Effector memory CD8-positive, alpha-beta T cell (primary cell): ENCODE data around the gene SEC22A.

Experiments
- ATAC-seq: fragments of 150-1000 bp; cut with Tn5 transposase; replicated peaks from 2 replicates; pipeline ENCODE4 v1.10.0; 2021; ENCODE audit warnings: mild to moderate bottlenecking, moderate library complexity
- DNase-seq, 3 experiments: peaks; one replicate each; pipeline ENCODE4 v3.0.0; 2021
- H3K27ac Mint-ChIP-seq, 2 donors: one replicate each; pipeline ENCODE4 v1.8.0; 2022; ENCODE audit warnings: mild to moderate bottlenecking in 2 of 2, mixed read lengths in 2 of 2, moderate library complexity in 2 of 2
- H3K27me3 Mint-ChIP-seq, 2 donors: one replicate each; pipeline ENCODE4 v1.8.0; 2022; ENCODE audit warnings: mixed read lengths in 2 of 2
- H3K36me3 Mint-ChIP-seq: one replicate; pipeline ENCODE4 v1.8.0; 2022; ENCODE audit warnings: mild to moderate bottlenecking, moderate library complexity, mixed read lengths; ENCODE audit not compliant: insufficient read depth
- H3K4me1 Mint-ChIP-seq, 2 donors: one replicate each; pipeline ENCODE4 v1.8.0; 2022; ENCODE audit warnings: low read depth in 2 of 2, mixed read lengths in 2 of 2
- H3K4me3 Mint-ChIP-seq, 2 donors: one replicate each; pipeline ENCODE4 v1.8.0; 2022; ENCODE audit warnings: mild to moderate bottlenecking in 2 of 2, mixed read lengths in 2 of 2, moderate library complexity in 2 of 2
- H3K9me3 Mint-ChIP-seq, 2 donors: one replicate each; pipeline ENCODE4 v1.8.0; 2022; ENCODE audit warnings: mixed read lengths in 2 of 2

SEC22A gene

DNA sequence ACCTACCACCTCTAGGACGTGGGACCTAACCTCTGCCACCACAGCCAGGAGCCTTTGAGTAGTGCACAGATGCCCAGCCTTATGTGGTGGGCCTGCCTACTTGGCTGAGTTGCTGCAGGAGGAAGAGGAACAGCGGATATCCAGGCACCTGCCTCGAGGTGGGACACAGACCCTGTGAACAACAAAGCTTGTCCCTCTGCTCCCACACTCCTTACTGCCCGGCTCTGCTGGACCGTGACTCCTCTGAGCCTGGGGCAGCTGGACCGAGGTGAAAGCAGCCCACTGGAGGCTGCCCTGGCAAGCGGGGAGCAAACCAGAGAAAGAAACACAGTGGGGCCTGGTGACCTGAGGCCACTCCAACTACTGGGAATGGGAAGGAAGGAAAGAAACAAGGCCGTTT lies 97.8 kb downstream of the SEC22A start:
- Mint-ChIP-seq H3K27ac (no peak overlapping the region), H3K27me3 (peaks cover 22 to 61% of the 10 kb centered on the region in 2 donors), H3K4me1 (peaks cover 0 to 3% of the 10 kb centered on the region in 2 donors), H3K9me3 (no peaks in the 10 kb centered on the region), H3K4me3 (no peak overlapping the region), H3K36me3 (no peaks in the 10 kb centered on the region)
- ATAC-seq (no peak), DNase-seq (no peak)

DNA sequence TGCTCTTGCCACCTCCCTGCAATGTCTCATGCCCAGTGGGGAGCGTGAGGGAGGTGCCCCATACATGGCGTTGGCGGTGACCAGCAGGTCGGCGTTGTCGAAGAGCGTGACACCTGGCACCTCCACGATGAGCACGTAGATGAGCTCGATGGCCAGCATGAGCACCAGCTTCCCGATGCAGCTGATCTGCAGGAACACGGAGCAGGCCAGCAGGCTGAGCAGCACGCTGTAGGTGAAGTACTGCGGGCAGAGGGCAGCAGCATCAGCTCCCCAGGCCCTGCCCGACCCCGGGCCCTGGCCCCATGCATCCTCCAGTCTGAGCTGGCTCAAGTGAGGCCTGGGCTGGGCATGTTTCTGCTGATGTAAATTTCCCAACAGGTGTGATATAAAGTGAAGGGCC lies 98.3 kb downstream of the SEC22A start:
- H3K27me3 Mint-ChIP-seq = peaks cover 20 to 59% of the 10 kb centered on the region in 2 donors
- H3K4me1 Mint-ChIP-seq = peaks cover 0 to 3% of the 10 kb centered on the region in 2 donors
- no peak for DNase-seq
- no peaks in the 10 kb centered on the region for H3K9me3 Mint-ChIP-seq
- no peak for ATAC-seq
- no peak overlapping the region for H3K4me3 Mint-ChIP-seq
- H3K27ac Mint-ChIP-seq = no peak overlapping the region
- no peaks in the 10 kb centered on the region for H3K36me3 Mint-ChIP-seq

DNA sequence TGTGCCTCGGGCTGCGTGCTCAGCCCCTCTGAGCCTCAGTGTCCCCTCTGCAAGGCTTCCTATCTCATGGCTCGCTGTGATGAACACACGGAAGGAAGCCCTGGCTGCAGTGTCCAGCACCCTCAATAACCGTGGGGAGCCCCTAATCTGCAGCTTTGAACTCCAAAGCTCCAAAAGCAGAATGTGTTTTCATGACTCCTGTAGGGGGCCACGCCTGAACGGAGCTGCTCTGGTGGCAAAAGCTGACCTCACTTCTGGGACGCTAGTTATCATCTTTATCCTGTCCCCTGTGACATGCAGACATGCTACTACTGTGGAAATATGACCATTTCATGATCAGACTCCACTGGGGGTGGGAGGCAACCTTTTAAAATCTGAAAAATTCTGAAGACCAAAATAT lies 98.8 kb downstream of the SEC22A start:
- ATAC-seq = no peak
- Mint-ChIP-seq H3K4me1 (peaks cover 0 to 3% of the 10 kb centered on the region in 2 donors), H3K36me3 (no peaks in the 10 kb centered on the region)

DNA sequence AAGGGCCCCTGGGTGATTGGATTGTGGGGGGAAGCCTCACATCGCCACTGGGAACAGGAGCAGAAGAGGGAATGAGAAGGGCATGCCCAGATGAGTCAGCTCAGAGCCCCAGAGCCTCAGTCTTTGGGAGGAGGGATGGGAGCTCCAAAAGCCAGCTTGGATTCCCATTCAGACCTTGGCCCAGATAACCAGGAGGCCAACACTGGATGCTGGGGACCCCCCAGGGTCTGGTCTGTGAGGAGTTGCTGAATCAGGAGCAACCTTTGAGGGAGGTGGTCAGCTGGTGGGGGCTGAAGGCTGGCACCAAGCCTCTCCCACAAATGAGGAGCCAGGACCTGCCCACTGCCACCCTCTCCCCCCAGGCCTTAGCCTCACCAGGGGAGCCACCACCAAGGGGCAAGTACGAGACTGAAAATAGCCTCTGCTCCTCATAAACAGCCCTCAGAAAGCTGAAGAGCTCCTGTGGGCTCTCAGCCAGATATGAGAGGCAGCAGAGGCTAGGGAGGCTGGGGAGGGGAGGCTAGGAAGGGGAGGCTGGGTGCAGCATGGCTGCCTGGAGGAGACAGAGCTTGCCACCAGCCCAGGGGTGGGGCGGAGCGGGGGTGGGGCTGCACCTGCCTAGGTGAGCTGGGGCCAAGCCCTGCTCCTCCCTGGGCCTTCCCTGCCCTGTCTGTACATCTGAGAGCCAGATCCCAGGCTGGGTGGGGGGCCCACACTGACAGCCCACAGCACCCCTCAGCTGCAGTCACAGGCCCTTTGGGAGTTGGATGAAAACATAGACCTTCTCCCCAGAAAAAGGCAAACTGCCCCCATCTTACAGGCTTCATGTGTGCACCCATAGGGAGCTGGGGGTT lies 99.8 kb downstream of the SEC22A start:
- DNase-seq = no peak
- ATAC-seq = no peak
- no peak overlapping the region for H3K27ac Mint-ChIP-seq
- no peaks in the 10 kb centered on the region for H3K36me3 Mint-ChIP-seq
- peaks cover 13 to 44% of the 10 kb centered on the region in 2 donors for H3K27me3 Mint-ChIP-seq
- H3K4me3 Mint-ChIP-seq = no peak overlapping the region
- peaks cover 0 to 3% of the 10 kb centered on the region in 2 donors for H3K4me1 Mint-ChIP-seq
- no peaks in the 10 kb centered on the region for H3K9me3 Mint-ChIP-seq

More for the DNA sequence above, 98.8 kb downstream of the SEC22A start:
- Mint-ChIP-seq H3K9me3 (no peaks in the 10 kb centered on the region), H3K4me3 (no peak overlapping the region), H3K27me3 (peaks cover 19 to 53% of the 10 kb centered on the region in 2 donors), H3K27ac (no peak overlapping the region)
- DNase-seq = no peak

DNA sequence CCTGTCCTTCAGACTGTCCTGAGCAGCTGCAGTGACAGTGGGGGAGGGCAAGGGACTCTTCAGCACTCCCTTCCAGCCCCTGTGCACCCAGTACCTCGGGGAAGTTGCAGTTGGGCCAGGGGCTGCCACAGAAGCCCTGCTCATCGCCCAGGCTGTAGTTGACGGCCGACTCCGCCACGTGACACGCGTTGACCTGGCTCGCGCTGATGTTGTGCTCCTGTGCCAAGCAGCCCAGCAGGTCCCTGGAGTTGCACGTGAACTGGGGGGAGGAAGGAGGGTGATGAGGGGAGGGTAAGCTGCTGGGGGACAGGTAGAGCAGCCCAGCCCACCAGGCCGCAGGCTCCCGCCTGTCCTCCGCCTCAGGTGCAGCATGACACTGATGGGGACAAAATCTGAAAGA lies 101.2 kb downstream of the SEC22A start:
- no peak for DNase-seq
- no peak for ATAC-seq
- no peaks in the 10 kb centered on the region for H3K9me3 Mint-ChIP-seq
- H3K4me3 Mint-ChIP-seq = no peak overlapping the region
- H3K27ac Mint-ChIP-seq = no peak overlapping the region
- H3K4me1 Mint-ChIP-seq = peaks cover 0 to 3% of the 10 kb centered on the region in 2 donors
- no peaks in the 10 kb centered on the region for H3K36me3 Mint-ChIP-seq
- H3K27me3 Mint-ChIP-seq = peaks cover 12 to 35% of the 10 kb centered on the region in 2 donors

DNA sequence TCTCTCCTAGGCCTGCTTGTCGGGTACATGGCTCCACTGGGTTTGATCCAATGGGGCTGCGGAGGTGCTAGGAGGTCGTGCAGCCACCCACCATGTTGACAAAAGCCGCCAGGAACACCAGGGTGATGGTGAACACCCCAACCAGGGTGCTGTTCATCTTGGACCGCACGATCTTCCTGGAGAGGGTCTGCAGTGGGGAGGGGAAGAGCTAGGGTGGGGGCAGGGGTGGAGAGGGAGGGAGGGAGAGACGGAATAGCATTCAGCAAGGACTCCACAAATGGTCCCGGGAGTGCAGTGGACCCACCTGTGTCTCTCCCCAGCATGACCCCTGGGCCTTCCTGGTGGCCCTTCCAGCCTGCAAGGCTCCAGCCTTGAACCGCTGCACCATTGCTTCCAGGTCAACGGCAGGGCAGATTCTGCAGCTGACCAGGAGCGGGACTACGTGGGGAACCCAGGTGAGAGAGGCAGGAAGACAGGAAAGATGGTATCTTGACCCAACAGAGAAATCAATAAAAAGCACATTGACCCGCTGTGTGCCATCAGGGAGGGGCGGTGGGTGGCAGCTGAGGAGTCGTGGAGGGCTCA lies 102.3 kb downstream of the SEC22A start:
- peaks cover 0 to 3% of the 10 kb centered on the region in 2 donors for H3K4me1 Mint-ChIP-seq
- H3K27me3 Mint-ChIP-seq = peaks cover 12 to 45% of the 10 kb centered on the region in 2 donors
- ATAC-seq (no peak), DNase-seq (no peak)
- no peaks in the 10 kb centered on the region for H3K36me3 Mint-ChIP-seq
- no peak overlapping the region for H3K4me3 Mint-ChIP-seq
- no peak overlapping the region for H3K27ac Mint-ChIP-seq
- H3K9me3 Mint-ChIP-seq = no peaks in the 10 kb centered on the region

DNA sequence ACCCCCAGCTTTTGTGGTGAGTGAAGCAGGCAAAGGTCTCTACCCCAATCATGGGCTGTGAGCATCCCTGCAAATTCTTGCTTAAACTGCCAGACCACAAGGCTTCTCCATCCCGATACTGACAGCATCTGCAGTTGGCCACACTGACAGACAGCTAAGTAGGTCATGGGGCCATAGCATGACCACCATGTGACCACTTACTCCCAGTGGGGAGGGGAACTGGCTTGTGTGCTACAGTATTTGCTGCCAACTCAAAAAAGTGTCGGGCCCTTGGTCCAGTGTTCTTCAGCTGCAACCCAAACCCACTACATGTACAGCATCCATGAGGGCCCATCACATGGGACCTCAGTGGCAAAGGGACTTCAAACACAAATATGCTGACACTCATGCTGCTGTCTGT lies 103.4 kb downstream of the SEC22A start:
- no peak overlapping the region for H3K4me3 Mint-ChIP-seq
- DNase-seq (no peak), ATAC-seq (no peak)
- no peaks in the 10 kb centered on the region for H3K9me3 Mint-ChIP-seq
- peaks cover 19 to 44% of the 10 kb centered on the region in 2 donors for H3K27me3 Mint-ChIP-seq
- no peaks in the 10 kb centered on the region for H3K36me3 Mint-ChIP-seq
- peaks cover 0 to 3% of the 10 kb centered on the region in 2 donors for H3K4me1 Mint-ChIP-seq
- H3K27ac Mint-ChIP-seq = no peak overlapping the region

DNA sequence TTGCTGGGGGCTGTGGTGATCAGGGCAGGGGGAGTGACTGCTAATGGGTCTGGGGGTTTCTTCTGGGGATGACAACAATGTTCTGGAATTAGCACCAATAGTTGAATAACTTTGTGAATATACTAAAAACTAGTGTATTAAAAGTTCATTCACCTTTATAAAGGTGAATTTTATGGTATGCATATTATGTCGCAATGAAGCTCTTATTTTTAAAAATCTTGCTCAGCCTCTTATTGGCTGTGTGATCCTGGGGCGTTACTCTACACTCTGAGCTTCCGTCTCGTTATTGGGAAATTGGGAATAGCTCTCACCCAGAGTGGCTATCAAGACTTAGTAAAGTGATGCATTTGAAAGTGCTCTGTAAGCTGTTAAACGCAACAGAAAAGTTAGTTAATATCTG lies 105.3 kb downstream of the SEC22A start:
- no peak overlapping the region for H3K4me3 Mint-ChIP-seq
- peaks cover 19 to 44% of the 10 kb centered on the region in 2 donors for H3K27me3 Mint-ChIP-seq
- H3K9me3 Mint-ChIP-seq = no peaks in the 10 kb centered on the region
- no peaks in the 10 kb centered on the region for H3K36me3 Mint-ChIP-seq
- ATAC-seq (no peak), DNase-seq (no peak)
- peaks cover 0 to 3% of the 10 kb centered on the region in 2 donors for H3K4me1 Mint-ChIP-seq
- H3K27ac Mint-ChIP-seq = no peak overlapping the region

DNA sequence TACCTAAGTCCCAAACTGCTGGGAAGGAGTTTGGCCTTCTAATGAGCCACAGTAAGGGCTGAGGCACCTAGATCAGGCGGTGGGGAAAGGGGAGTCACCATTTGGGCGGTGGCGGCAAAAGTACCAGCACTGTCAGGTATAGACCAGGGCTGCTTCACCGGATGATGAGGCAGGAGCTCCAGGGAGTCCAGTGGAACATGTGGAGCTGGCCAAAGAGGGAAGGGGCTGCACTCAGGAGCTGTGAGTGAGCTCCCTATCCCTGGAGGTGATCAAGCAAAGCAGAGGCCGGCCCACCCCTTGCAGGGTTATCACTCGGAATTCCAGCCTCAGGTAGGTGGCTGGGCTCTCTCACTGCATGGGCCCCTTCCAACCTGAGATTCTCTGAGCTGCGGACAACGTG lies 108.4 kb downstream of the SEC22A start:
- ATAC-seq (no peak), DNase-seq (no peak)
- Mint-ChIP-seq H3K4me1 (peaks cover 0 to 2% of the 10 kb centered on the region in 2 donors), H3K27me3 (peaks cover 19 to 47% of the 10 kb centered on the region in 2 donors), H3K27ac (no peak overlapping the region), H3K4me3 (no peak overlapping the region), H3K36me3 (no peaks in the 10 kb centered on the region), H3K9me3 (no peaks in the 10 kb centered on the region)

DNA sequence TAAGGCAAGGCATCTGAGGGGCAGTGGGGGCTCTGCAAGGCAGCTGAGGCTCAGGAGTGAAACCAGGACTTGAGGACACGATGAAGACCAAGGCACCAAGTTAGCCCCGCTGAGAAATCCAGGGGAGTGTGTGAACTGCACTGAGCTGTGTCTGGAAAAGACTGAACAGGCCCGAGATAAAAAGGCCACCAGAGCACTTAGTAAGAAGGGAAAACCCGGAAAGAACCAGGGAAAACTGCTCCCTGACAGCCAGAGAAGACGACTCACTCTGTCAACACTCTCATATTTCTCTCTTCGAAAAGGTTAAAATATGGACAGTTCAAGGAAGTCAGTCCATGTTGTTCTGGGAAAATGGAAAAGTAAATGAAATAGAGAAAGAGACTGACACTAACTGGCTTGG lies 109.0 kb downstream of the SEC22A start:
- DNase-seq (no peak), ATAC-seq (no peak)
- H3K27ac Mint-ChIP-seq = no peak overlapping the region
- no peaks in the 10 kb centered on the region for H3K9me3 Mint-ChIP-seq
- H3K27me3 Mint-ChIP-seq = peaks cover 16 to 53% of the 10 kb centered on the region in 2 donors
- H3K4me1 Mint-ChIP-seq = peaks cover 0 to 2% of the 10 kb centered on the region in 2 donors
- H3K36me3 Mint-ChIP-seq = no peaks in the 10 kb centered on the region
- no peak overlapping the region for H3K4me3 Mint-ChIP-seq

DNA sequence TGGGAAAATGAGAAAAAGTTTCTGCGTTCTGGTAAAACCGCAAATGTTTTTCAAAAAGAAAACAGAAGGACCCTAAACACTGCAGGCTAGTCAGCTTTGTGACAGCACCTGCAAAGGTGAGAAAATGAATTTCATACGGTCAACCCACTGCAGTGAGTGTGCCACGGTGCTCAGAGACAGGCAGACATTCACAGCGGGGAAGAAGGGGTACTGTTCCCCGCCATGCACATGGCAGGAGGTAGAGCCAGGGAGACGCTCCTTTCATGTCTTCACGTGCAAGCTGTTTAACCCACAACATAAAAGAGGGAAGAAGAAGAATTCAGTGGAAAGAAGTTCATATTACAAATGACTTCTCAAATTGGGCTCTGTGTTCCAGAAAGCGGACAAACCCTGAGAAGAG lies 109.5 kb downstream of the SEC22A start:
- DNase-seq (no peak), ATAC-seq (no peak)
- no peaks in the 10 kb centered on the region for H3K9me3 Mint-ChIP-seq
- H3K27me3 Mint-ChIP-seq = peaks cover 14 to 57% of the 10 kb centered on the region in 2 donors
- H3K36me3 Mint-ChIP-seq = no peaks in the 10 kb centered on the region
- peaks cover 0 to 2% of the 10 kb centered on the region in 2 donors for H3K4me1 Mint-ChIP-seq
- H3K27ac Mint-ChIP-seq = no peak overlapping the region
- H3K4me3 Mint-ChIP-seq = no peak overlapping the region

DNA sequence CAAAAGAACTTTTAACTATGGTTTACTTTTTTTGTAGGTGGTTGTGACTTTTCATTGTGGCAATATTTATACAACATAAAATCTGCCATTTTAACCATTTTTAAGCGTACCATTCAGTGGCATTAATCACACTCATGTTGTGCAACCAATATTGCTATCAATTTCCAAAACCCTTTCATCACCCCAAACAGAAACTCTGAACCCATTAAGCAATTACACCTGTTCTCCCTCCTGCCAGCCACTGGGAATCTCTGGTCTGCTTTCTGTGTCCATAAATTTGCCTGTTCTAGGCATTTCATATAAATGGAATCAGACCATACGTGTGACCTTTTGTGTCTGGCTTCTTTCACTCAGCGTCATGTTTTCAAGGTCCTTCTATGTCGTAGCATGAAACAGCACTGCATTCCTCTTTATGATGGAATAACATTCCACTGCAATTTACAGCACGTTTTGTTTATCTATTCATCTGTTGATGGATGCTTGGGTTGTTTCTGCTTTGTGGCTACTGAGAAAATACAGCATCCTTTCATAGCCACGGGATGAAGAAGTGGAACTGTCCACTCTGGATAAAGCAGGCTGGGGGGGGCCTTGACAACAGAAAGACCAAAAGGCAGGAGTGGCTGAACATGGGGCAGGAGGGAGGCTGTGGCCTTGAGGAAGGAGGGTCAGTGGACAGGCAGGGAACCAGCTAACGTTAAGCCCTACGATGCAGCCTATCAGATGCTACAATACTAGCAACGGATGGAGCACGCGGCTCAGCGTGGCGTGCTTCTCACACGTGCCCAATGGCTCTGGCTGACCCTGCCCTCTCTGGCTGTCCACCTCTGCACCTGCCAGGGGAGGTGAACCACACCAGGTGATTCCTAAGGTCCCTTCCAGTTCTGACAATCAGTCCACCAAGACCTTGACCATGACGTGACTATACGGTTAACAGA lies 110.9 kb downstream of the SEC22A start:
- Mint-ChIP-seq H3K27me3 (peaks cover 14 to 70% of the 10 kb centered on the region in 2 donors), H3K9me3 (no peaks in the 10 kb centered on the region), H3K4me1 (peaks cover 0 to 2% of the 10 kb centered on the region in 2 donors), H3K36me3 (no peaks in the 10 kb centered on the region), H3K27ac (no peak overlapping the region), H3K4me3 (no peak overlapping the region)
- DNase-seq (no peak), ATAC-seq (no peak)

DNA sequence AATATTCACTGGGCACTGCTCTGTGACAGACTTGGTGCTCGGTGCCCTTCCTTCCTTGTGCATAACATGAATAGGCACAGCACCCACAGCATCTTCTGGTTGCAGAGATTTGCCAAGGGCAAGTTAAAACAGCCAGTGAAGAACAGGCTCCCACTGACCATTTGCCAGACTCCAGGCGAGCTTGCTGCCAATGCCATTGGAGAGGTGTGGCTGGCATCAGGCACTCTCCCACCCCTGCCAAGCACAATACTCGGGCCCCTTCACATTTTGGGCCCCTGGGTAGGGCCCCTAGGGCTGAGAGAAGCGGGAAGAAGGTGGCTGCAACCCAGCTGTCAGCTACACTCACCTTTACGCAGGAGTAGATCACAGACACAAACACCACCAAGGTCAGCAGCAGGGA lies 112.1 kb downstream of the SEC22A start:
- peaks cover 22 to 75% of the 10 kb centered on the region in 2 donors for H3K27me3 Mint-ChIP-seq
- no peaks in the 10 kb centered on the region for H3K36me3 Mint-ChIP-seq
- ATAC-seq (no peak), DNase-seq (no peak)
- no peak overlapping the region for H3K4me3 Mint-ChIP-seq
- H3K4me1 Mint-ChIP-seq = peaks cover 0 to 2% of the 10 kb centered on the region in 2 donors
- H3K27ac Mint-ChIP-seq = no peak overlapping the region
- no peaks in the 10 kb centered on the region for H3K9me3 Mint-ChIP-seq
